IPS-NIHi7 (cell line): ENCODE results near the gene G6PC1.
A peak's percentile ranks its signal among the peaks of the same experiment; 100 is the strongest.
"Not testable (repeated sequence)": the region's sequence is repeated elsewhere in the genome, so short reads cannot be mapped to it uniquely, and the experiment has no call there.

Experiments
- DNase-seq: peaks from one replicate; pipeline ENCODE4 v3.0.0; 2012; ENCODE audit warnings: mixed read lengths; ENCODE audit errors: extremely low spot score

G6PC1 gene

GRCh38 chr17:42873932-42874695 lies 26.5 kb upstream of the G6PC1 start:
- not testable (repeated sequence) for DNase-seq

DNA sequence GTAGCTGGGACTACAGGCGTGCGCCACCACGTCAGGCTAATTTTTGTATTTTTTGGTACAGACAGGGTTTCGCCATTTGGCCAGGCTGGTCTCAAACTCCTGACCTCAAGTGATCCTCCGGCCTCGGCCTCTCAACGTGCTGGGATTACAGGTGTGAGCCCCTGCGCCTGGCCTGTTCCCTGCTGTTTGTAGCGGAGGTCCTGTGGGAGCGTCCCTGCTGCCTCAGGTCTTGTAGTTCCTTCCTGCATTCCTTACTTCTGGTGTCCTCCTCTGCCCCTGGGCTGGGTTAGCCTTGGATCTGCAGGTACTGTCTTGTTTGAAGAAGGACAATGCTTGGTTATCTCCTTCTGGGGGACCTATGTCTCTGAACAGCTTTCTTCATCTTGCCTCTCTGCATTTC lies 23.6 kb upstream of the G6PC1 start:
- no peak for DNase-seq

DNA sequence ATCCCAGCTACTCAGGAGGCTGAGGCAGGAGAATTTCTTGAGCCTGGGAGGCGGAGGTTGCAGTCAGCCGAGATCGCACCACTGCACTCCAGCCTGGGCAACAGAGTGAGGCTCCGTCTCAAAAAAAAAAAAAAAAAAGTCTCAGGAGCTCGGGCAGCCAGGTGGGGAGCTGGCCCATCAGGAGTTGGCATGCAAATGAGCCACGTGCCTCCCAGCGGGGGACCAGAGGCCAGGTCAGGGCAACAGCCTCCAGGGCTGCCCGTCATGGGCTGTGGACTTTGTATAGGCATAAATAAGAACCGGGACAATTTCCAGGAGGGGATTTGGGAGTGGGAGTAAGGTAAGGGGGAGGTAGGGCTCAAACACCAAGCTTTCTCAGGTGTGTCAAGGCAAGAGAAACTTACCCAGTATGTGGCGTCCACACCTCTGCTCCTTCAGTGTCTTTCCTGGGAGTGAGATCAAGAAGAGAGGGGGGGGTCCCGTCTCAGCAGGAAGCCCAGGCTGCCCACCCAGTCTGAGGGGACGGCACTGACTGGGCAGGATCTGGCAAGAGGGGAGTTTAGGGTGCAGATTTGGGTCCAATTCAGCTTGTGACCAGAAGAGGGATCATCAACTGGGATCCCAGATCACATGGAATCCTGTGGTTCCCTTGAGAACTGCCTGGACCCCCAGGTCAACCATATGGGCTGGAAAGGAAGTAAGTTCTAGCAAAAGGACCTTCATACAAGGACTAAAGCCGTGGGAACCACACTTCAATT lies 22.3 kb upstream of the G6PC1 start:
- DNase-seq = peak; percentile 85

DNA sequence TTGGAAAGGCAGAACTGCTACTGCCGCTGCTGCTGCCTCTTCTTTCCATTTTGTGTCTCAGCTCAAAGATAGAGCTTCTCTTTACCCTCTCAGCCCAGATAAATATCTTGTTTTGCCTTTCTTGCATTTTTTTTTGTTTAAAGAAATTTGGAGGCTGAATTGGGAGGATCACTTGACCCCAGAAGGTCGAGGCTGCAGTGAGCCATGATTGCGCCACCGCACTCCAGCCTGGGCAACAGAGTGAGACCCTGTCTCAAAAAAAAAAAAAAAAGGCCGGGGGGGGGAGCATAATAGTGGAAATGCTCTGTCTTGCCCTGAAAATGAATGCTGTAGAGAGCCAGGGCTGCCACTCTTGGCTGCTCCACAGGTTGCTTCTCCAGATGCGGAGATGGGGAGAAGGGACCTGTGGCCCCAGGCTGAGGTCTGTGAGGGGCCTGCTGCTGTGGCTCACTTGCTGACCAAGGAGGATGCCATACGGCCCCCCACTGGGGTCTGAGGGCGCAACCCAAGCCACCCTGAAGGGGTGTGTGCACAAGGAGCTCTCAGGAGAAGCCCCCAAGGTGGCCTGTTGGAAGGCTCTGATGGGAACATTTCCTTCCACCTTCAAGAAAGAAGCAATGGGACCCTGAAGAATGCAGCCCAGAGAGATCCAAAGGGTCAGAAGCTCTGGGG lies 21.5 kb upstream of the G6PC1 start:
- DNase-seq = no peak

GRCh38 chr17:42879596-42879985 lies 21.0 kb upstream of the G6PC1 start:
- DNase-seq = no peak

- DNase-seq = no peak
Measured at GRCh38 chr17:42880776-42881310, 19.8 kb upstream of the G6PC1 start.

DNA sequence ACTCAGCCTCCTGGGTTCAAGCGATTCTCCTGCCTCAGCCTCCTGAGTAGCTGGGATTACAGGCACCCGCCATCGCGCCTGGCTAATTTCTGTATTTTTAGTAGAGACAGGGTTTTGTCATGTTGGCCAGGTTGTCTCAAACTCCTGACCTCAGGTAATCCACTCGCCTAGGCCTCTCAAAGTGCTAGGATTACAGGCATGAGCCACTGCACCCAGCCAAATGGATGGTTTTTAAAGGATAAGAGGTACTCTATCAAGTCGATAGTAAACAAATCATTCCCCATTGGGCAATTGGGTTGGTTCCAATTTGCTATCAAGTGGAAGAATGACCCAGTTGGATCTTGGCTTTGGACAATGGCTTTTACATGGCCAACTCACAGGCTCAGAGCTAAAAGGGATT lies 18.9 kb upstream of the G6PC1 start:
- not testable (repeated sequence) for DNase-seq

DNA sequence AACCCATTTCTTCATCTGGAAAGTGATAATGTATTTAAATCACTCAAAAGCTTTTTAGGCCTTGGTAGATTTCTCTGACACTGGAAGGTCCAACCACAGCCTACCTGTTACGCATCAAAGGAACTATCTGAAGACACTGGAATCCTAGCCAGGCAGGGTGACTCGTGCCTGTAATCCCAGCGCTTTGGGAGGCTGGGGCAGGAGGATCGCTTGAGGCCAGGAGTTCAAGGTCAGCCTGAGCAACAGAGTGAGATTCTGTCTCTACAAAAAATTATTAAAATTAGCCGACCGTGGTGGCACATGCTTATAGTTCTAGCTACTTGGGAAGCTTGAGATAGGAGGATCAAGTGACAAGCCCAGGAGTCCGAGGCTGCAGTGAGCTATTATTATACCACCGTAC lies 18.4 kb upstream of the G6PC1 start:
- no peak for DNase-seq

- no peak for DNase-seq
Measured at GRCh38 chr17:42883802-42884558, 16.6 kb upstream of the G6PC1 start.

DNA sequence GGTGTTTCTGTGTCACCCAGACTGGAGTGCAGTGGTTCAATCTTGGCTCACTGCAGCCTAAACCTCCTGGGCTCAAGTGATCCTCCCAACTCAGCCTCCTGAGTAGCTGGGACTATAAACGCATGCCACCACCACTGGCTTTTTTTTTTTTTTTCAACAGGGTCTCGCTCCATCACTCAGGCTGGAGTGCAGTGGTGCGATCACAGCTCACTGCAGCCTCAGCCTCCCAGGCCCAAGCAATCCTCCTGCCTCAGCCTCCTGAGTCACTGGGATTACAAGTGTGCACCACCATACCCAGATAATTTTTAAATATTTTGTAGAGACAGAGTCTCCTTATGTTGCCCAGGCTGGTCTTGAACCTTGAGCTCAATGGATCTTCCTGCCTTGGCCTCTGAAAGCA lies 14.8 kb upstream of the G6PC1 start:
- not testable (repeated sequence) for DNase-seq

GRCh38 chr17:42886283-42887176 lies 14.1 kb upstream of the G6PC1 start:
- no peak for DNase-seq

DNA sequence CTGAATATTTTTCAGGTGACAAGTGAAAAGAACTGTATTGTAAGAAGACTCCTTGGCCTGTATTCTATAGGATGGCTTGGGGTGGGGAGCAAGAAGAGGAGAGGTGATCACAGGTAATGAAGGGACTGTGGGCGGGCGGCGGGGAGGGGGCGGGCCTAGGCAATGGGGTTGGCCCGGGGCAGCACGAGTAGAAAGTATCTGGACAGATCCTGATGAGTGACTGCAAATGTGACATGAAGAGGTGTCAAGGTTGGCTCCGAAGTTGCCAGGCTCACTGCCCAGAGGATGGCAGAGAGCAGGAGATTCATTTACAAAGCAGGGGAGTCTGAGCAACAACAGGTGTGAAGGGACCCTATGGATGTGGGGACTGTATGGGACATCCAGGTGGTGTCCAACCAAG lies 10.8 kb upstream of the G6PC1 start:
- DNase-seq = no peak

DNA sequence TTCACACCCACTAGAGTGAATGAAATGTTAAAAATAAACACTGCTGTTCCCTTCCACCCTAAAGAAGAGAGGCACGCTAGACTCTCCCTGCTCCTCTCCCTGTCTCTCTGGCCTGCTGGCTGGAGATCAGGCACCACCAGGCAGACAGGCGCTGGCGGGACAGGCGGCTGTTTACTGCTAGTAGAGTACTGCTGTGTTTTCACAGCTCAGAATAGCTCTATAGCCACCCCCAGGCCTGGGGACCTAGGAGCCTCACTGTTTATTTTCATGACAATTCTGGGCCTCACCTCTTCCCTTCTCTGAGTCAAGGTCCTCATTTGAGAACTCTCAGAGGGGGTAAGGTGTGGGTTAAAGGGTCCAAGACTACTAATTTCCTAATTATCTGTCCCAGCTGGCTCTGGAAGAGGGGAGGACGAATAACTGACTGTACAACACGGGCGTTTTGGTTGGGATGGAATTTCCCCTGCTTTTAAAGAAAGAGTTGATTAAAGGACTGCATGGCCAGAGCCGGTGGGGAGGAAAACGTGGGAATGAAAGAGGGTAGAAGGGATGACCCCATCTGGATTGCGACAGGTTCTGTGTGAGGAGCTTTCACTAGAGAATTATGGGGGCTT lies 9.0 kb upstream of the G6PC1 start:
- DNase-seq = peak; percentile 76

DNA sequence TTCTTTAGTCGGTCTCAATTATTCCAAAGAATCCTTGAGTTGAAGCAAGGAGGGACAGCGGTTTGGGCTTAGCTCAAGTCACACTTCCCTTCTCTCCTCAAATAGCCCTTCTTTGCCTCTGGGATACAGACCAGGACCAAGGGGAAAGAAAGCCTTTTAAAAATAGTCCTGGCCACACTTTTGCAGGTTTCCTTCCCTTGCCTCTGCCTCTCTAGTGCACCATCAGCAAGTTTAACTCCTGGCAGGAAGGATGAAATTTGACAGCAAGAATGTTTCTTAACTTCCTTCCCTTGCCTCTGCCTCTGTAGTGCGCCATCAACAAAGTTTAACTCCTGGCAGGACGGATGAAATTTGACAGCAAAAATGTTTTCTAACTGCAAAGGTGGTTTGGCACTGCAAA lies 7.2 kb upstream of the G6PC1 start:
- DNase-seq = no peak

GRCh38 chr17:42894283-42895184 lies 6.1 kb upstream of the G6PC1 start:
- DNase-seq = no peak

DNA sequence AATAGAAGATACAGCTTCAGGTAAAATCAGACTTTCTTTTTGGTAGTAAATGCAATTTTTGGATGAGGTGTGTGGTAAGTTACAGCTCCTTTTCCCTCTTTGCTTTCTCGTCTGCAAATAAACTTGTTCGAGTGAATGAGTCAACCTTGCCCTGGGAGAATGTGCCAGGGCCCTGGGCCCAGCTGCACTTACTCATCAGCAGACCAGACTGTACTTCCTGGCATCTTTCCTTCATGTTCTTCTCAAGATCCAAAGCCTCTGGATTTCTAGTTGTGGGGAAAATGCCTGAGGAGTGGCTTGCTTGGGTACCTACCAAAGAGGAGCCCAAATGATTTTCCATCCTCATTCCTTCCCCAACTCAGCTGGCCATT lies 5.4 kb upstream of the G6PC1 start:
- no peak for DNase-seq

DNA sequence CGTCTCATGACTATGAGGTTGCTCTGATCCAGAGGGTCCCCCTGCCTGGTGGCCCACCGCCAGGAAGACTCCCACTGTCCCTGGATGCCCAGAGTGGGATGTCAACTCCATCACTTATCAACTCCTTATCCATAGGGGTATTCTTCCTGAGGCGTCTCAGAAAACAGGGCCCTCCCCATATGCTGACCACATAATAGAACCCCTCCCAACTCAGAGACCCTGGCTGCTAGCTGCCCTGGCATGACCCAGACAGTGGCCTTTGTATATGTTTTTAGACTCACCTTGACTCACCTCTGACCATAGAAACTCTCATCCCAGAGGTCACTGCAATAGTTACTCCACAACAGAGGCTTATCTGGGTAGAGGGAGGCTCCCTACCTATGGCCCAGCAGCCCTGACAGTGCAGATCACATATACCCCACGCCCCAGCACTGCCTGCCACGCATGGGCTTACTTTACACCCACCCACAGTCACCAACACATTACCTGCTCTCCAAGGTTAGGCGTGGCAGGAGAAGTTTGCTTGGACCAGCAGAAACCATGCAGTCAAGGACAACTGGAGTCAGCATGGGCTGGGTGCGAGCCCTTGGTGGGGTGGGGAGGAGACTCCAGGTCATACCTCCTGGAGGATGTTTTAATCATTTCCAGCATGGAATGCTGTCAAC lies 2.3 kb upstream of the G6PC1 start:
- DNase-seq = no peak

GRCh38 chr17:42899981-42900380 lies 618 bp upstream of the G6PC1 start:
- not testable (repeated sequence) for DNase-seq
